ENCODE measurements around the gene SIGLEC10.

Gene SIGLEC10

DNA sequence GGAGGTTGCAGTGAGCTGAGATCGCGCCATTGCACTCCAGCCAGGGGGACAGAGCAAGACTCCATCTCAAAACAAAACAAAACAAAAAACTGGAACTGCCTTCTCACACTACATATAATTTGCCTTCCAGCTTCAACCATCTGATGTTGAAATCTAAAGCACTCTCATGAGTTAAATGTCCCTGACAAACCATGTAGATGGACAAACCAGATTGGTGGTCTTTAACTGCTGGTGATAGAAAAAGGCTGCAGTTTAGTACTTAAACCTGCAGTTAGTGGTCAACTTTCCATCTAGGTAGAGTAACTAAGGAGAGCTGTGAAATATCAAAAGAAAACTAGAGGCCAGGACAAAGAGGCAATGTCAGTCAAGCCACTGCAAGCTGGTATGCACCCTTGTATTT is 21.3 kb downstream of the SIGLEC10 start:
- H3K9me3 ChIP-seq (ENCODE audit: insufficient read depth, low read length, severe bottlenecking): no peaks in the 10 kb centered on the region
- no peak overlapping the region for H2AFZ ChIP-seq (ENCODE audit: low read depth, low read length)
- ATAC-seq (ENCODE audit: insufficient read depth, low read depth) (no peak), DNase-seq (no peak)
- H3K36me3 ChIP-seq (ENCODE audit: insufficient read depth, low read length): no peaks in the 10 kb centered on the region
- H3K27ac ChIP-seq (ENCODE audit: low read length): no peak overlapping the region
- peaks cover 10% of the 10 kb centered on the region for H3K79me2 ChIP-seq (ENCODE audit: insufficient read depth, low read length)
- no peak overlapping the region for H3K4me3 ChIP-seq (ENCODE audit: low read depth in 1 of 2, low read length in 2 of 2)
- no peaks in the 10 kb centered on the region for H3K27me3 ChIP-seq (ENCODE audit: insufficient read depth, low read length, poor library complexity)
- peaks cover 18% of the 10 kb centered on the region for H3K4me1 ChIP-seq (ENCODE audit: insufficient read depth, low read length)
- H3K4me2 ChIP-seq (ENCODE audit: insufficient read depth, low read length): no peak overlapping the region
- H3K9ac ChIP-seq (ENCODE audit: low read depth, low read length): no peak overlapping the region
- TF ChIP-seq, protein P1, sequence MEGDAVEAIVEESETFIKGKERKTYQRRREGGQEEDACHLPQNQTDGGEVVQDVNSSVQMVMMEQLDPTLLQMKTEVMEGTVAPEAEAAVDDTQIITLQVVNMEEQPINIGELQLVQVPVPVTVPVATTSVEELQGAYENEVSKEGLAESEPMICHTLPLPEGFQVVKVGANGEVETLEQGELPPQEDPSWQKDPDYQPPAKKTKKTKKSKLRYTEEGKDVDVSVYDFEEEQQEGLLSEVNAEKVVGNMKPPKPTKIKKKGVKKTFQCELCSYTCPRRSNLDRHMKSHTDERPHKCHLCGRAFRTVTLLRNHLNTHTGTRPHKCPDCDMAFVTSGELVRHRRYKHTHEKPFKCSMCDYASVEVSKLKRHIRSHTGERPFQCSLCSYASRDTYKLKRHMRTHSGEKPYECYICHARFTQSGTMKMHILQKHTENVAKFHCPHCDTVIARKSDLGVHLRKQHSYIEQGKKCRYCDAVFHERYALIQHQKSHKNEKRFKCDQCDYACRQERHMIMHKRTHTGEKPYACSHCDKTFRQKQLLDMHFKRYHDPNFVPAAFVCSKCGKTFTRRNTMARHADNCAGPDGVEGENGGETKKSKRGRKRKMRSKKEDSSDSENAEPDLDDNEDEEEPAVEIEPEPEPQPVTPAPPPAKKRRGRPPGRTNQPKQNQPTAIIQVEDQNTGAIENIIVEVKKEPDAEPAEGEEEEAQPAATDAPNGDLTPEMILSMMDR (IDR thresholded peaks at IDR 0.05; ENCODE audit: borderline replicate concordance, extremely low read depth, low read length, poor library complexity, severe bottlenecking): no peak
- TF ChIP-seq EZH2 (IDR thresholded peaks at IDR 0.05; ENCODE audit: borderline replicate concordance, low read depth, low read length, severe bottlenecking): no peak
- H4K20me1 ChIP-seq (ENCODE audit: insufficient read depth, low read length): no peaks in the 10 kb centered on the region

DNA sequence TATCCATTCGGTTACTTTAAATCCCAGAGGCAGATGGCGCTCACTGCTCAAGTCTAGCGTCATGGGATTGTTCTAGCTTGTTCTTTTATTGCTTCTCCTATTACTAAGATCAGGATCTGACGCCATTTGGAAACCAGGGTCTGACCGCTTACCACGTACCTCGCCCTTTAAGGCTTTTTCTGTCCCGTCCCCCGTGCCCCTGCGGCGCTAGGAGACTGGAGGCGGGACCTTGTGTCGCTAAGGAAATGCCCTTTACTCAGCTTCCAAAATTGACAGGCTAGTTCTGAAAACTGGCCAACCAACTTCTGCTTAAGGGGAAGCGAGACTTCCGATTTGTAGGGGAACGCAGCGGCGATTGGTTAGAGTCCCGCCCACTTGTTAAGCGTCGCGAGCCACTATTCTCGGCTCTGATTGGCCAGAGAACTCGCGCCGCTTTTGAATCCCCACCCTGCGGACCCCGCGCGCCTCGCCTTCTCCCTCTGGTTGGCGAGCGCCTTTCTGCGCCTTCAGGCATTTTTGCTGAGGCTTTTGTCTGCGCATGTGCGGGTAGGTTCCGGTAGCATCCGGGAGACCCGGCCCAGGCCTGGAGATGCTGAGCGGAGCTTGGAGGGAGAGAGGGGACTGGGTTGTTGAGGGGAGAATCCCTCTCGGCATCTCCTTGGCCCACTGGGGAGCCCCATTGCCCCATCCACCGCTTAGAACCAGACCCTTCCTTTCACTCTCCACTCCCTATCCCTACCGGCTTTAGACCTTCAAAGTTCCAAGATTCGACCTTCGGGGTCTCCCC is 23.2 kb downstream of the SIGLEC10 start:
- peak; percentile 98 for DNase-seq
- no peaks in the 10 kb centered on the region for H3K36me3 ChIP-seq (ENCODE audit: insufficient read depth, low read length)
- H3K27me3 ChIP-seq (ENCODE audit: insufficient read depth, low read length, poor library complexity): no peaks in the 10 kb centered on the region
- peak overlapping the region; percentile 90 for H3K27ac ChIP-seq (ENCODE audit: low read length)
- peak overlapping the region; percentile 53 to 67; a peak in 3 of 4 replicates for H3K4me3 ChIP-seq (ENCODE audit: low read depth in 1 of 2, low read length in 2 of 2)
- no peaks in the 10 kb centered on the region for H4K20me1 ChIP-seq (ENCODE audit: insufficient read depth, low read length)
- H3K9ac ChIP-seq (ENCODE audit: low read depth, low read length): peak overlapping the region; percentile 84
- no peaks in the 10 kb centered on the region for H3K9me3 ChIP-seq (ENCODE audit: insufficient read depth, low read length, severe bottlenecking)
- H3K79me2 ChIP-seq (ENCODE audit: insufficient read depth, low read length): peaks cover 10% of the 10 kb centered on the region
- H2AFZ ChIP-seq (ENCODE audit: low read depth, low read length): peak overlapping the region; percentile 65
- ATAC-seq (ENCODE audit: insufficient read depth, low read depth): peak; percentile 91
- H3K4me1 ChIP-seq (ENCODE audit: insufficient read depth, low read length): peaks cover 18% of the 10 kb centered on the region
- H3K4me2 ChIP-seq (ENCODE audit: insufficient read depth, low read length): peak overlapping the region; percentile 71
- no peak for TF ChIP-seq EZH2 (IDR thresholded peaks at IDR 0.05; ENCODE audit: borderline replicate concordance, low read depth, low read length, severe bottlenecking)
- TF ChIP-seq, protein P1 (IDR thresholded peaks at IDR 0.05; ENCODE audit: borderline replicate concordance, extremely low read depth, low read length, poor library complexity, severe bottlenecking): peak; percentile 33

DNA sequence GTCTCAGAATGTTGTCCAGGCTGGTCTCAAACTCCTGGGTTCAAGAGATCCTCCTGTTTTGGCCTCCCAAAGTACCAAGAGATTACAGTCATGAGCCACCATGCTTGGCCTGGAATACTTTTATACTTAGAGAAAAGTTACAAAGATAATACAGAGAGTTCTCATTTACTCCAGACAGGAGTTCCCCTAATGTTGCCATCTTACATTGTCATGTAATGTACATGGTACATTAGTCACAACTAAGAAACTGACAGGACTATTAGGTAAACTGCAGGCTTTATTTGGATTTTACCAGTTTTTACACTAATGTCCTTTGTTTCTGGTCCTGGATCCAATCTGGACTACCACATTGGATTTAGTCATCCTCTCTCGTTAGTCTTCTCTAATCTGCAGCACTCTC is 24.7 kb downstream of the SIGLEC10 start:
- Histone ChIP-seq H3K36me3 (ENCODE audit: insufficient read depth, low read length) (no peaks in the 10 kb centered on the region), H3K4me1 (ENCODE audit: insufficient read depth, low read length) (peaks cover 18% of the 10 kb centered on the region), H4K20me1 (ENCODE audit: insufficient read depth, low read length) (no peaks in the 10 kb centered on the region), H2AFZ (ENCODE audit: low read depth, low read length) (no peak overlapping the region; the same call in 1 of the 2 replicates), H3K9me3 (ENCODE audit: insufficient read depth, low read length, severe bottlenecking) (no peaks in the 10 kb centered on the region), H3K27ac (ENCODE audit: low read length) (no peak overlapping the region), H3K9ac (ENCODE audit: low read depth, low read length) (no peak overlapping the region), H3K4me2 (ENCODE audit: insufficient read depth, low read length) (no peak overlapping the region), H3K4me3 (ENCODE audit: low read depth in 1 of 2, low read length in 2 of 2) (no peak overlapping the region), H3K27me3 (ENCODE audit: insufficient read depth, low read length, poor library complexity) (no peaks in the 10 kb centered on the region), H3K79me2 (ENCODE audit: insufficient read depth, low read length) (peaks cover 10% of the 10 kb centered on the region)
- no peak for DNase-seq
- TF ChIP-seq, protein P1 (IDR thresholded peaks at IDR 0.05; ENCODE audit: borderline replicate concordance, extremely low read depth, low read length, poor library complexity, severe bottlenecking): no peak
- TF ChIP-seq EZH2 (IDR thresholded peaks at IDR 0.05; ENCODE audit: borderline replicate concordance, low read depth, low read length, severe bottlenecking): no peak
- no peak for ATAC-seq (ENCODE audit: insufficient read depth, low read depth)

Data from DND-41 (cell line).